OCI-LY1 (cell line): ENCODE measurements around the gene KLHDC4.
"Not testable (repeated sequence)": the region's sequence is repeated elsewhere in the genome, so short reads cannot be mapped to it uniquely, and the experiment has no call there.

ENCODE experiments used
- H2AFZ ChIP-seq: fragments of 200-600 bp; sonication (generic), shearing (Covaris generic); 2 replicates; pipeline ENCODE4 v1.6.0; 2014; ENCODE audit warnings: antibody characterized with exemption, mild to moderate bottlenecking, low read length
- H3F3A ChIP-seq: fragments of 200-600 bp; sonication (generic), shearing (Covaris generic); 2 replicates; pipeline ENCODE4 v1.6.0; 2014; ENCODE audit warnings: mild to moderate bottlenecking, antibody characterized with exemption, low read length, moderate library complexity; ENCODE audit not compliant: insufficient read depth
- H3K27ac ChIP-seq: fragments of 200-600 bp; sonication (generic); 2 replicates; pipeline ENCODE4 v1.5.1; 2014; ENCODE audit warnings: low read length, mixed run types, mild to moderate bottlenecking, low read depth; ENCODE audit not compliant: poor library complexity, severe bottlenecking
- H3K27me3 ChIP-seq: fragments of 200-600 bp; sonication (generic); 2 replicates; pipeline ENCODE4 v1.6.0; 2014; ENCODE audit warnings: antibody characterized with exemption, mild to moderate bottlenecking, low read length, moderate library complexity; ENCODE audit not compliant: insufficient read depth
- H3K36me3 ChIP-seq: fragments of 200-600 bp; sonication (generic); 2 replicates; pipeline ENCODE4 v1.6.1; 2014; ENCODE audit warnings: mild to moderate bottlenecking, antibody characterized with exemption, low read length, moderate library complexity, mixed read lengths; ENCODE audit not compliant: insufficient read depth
- H3K4me1 ChIP-seq: fragments of 200-600 bp; sonication (generic); 2 replicates; pipeline ENCODE4 v1.5.1; 2014; ENCODE audit warnings: mild to moderate bottlenecking, low read length, moderate library complexity; ENCODE audit not compliant: insufficient read depth, severe bottlenecking
- H3K4me2 ChIP-seq: fragments of 200-600 bp; sonication (generic), shearing (Covaris generic); 2 replicates; pipeline ENCODE4 v1.6.1; 2014; ENCODE audit warnings: low read length
- H3K4me3 ChIP-seq: fragments of 200-600 bp; sonication (generic); 2 replicates; pipeline ENCODE4 v1.5.1; 2014; ENCODE audit warnings: low read length, low read depth, mild to moderate bottlenecking, mixed read lengths; ENCODE audit not compliant: poor library complexity, severe bottlenecking
- H3K79me2 ChIP-seq: fragments of 200-600 bp; shearing (Covaris generic); 2 replicates; pipeline ENCODE4 v1.6.1; 2016; ENCODE audit warnings: mixed run types, low read length, mixed read lengths; ENCODE audit not compliant: insufficient read depth
- H3K9ac ChIP-seq: fragments of 200-600 bp; sonication (generic), shearing (Covaris generic); 2 replicates; pipeline ENCODE4 v1.6.1; 2014; ENCODE audit warnings: mild to moderate bottlenecking, low read length, mixed read lengths
- H3K9me2 ChIP-seq: fragments of 200-600 bp; sonication (generic), shearing (Covaris generic); 2 replicates; pipeline ENCODE4 v1.6.1; 2014; ENCODE audit warnings: low read depth, mild to moderate bottlenecking, low read length, mixed read lengths
- H3K9me3 ChIP-seq: fragments of 200-600 bp; shearing (Covaris generic); 2 replicates; pipeline ENCODE4 v1.6.1; 2014; ENCODE audit warnings: low read length, mixed read lengths
- H4K20me1 ChIP-seq: fragments of 200-600 bp; sonication (generic), shearing (Covaris generic); 2 replicates; pipeline ENCODE4 v1.6.0; 2016; ENCODE audit warnings: mild to moderate bottlenecking, low read length; ENCODE audit not compliant: insufficient read depth
- CTCF ChIP-seq: fragments of 200-600 bp; sonication (generic), shearing (Covaris generic); IDR thresholded peaks from 2 replicates; pipeline ENCODE4 v1.5.1; 2017; ENCODE audit warnings: mild to moderate bottlenecking, antibody characterized with exemption, low read length, moderate library complexity, mixed read lengths
- EZH2 ChIP-seq: fragments of 200-600 bp; sonication (generic), shearing (Covaris generic); IDR thresholded peaks from 2 replicates; pipeline ENCODE4 v1.8.0; 2017; ENCODE audit warnings: borderline replicate concordance, mixed run types, mild to moderate bottlenecking, antibody characterized with exemption, low read length, moderate library complexity, mixed read lengths

The KLHDC4 gene

GRCh38 chr16:87778830-87779579 lies 13.2 kb upstream of the KLHDC4 start:
- Histone ChIP-seq H3K9ac (peak overlapping the region; percentile 78), H4K20me1 (no peaks in the 10 kb centered on the region), H3K4me3 (peak overlapping the region; percentile 52), H3K9me2 (no peaks in the 10 kb centered on the region), H3K4me2 (peak overlapping the region; percentile 64), H2AFZ (no peak overlapping the region), H3K79me2 (no peaks in the 10 kb centered on the region), H3K9me3 (no peaks in the 10 kb centered on the region), H3F3A (peaks cover 4% of the 10 kb centered on the region; the same call in 1 of the 2 replicates), H3K27ac (peak overlapping the region; percentile 93), H3K36me3 (no peaks in the 10 kb centered on the region), H3K27me3 (no peaks in the 10 kb centered on the region), H3K4me1 (peaks cover 79% of the 10 kb centered on the region)
- TF ChIP-seq EZH2, result no peak
- peak; percentile 66 for TF ChIP-seq CTCF

GRCh38 chr16:87778476-87778829 lies 12.7 kb upstream of the KLHDC4 start:
- H2AFZ ChIP-seq, result no peak overlapping the region
- TF ChIP-seq CTCF (no peak), EZH2 (no peak)
- peak overlapping the region; percentile 64 for H3K4me2 ChIP-seq

GRCh38 chr16:87773836-87774235 lies 8.1 kb upstream of the KLHDC4 start:
- H3K9me3 ChIP-seq, H2AFZ ChIP-seq, H3K9me2 ChIP-seq, H3K27me3 ChIP-seq, H4K20me1 ChIP-seq, H3K79me2 ChIP-seq, H3K9ac ChIP-seq, H3K4me2 ChIP-seq, H3F3A ChIP-seq, H3K4me3 ChIP-seq, H3K36me3 ChIP-seq: not testable (repeated sequence)
- peak overlapping the region; percentile 91 for H3K27ac ChIP-seq
- H3K4me1 ChIP-seq, result peaks cover 51% of the 10 kb centered on the region

More at GRCh38 chr16:87778476-87778829, 12.7 kb upstream of the KLHDC4 start:
- H3F3A ChIP-seq, result peaks cover 4% of the 10 kb centered on the region; the same call in 1 of the 2 replicates
- H3K27me3 ChIP-seq, result no peaks in the 10 kb centered on the region
- H3K36me3 ChIP-seq, result no peaks in the 10 kb centered on the region
- peaks cover 75% of the 10 kb centered on the region for H3K4me1 ChIP-seq
- no peaks in the 10 kb centered on the region for H3K9me2 ChIP-seq
- H3K79me2 ChIP-seq, result no peaks in the 10 kb centered on the region
- peak overlapping the region; percentile 93 for H3K27ac ChIP-seq
- H3K4me3 ChIP-seq, result peak overlapping the region; percentile 52
- no peaks in the 10 kb centered on the region for H3K9me3 ChIP-seq
- peak overlapping the region; percentile 78 for H3K9ac ChIP-seq
- H4K20me1 ChIP-seq, result no peaks in the 10 kb centered on the region

- Histone ChIP-seq H3K79me2 (peaks cover 27% of the 10 kb centered on the region), H3K4me1 (peaks cover 60% of the 10 kb centered on the region), H3K27ac (peak overlapping the region; percentile 85), H3K36me3 (peaks cover 19% of the 10 kb centered on the region)
- not testable (repeated sequence) for H3F3A ChIP-seq, H2AFZ ChIP-seq, H3K4me2 ChIP-seq, H3K27me3 ChIP-seq, H3K4me3 ChIP-seq, H3K9me2 ChIP-seq, H4K20me1 ChIP-seq, H3K9me3 ChIP-seq, H3K9ac ChIP-seq
Measured at GRCh38 chr16:87767456-87767855, 1.7 kb upstream of the KLHDC4 start.
